Measurements from ENCODE around the gene ACTL7A. TPM values are rescaled to one million over a fixed set of nuclear protein-coding genes. Genes with fewer than 3 reads are reported as not detected.

The ACTL7A gene
- total RNA-seq, 6 donors from 2014 or later, result not detected

DNA sequence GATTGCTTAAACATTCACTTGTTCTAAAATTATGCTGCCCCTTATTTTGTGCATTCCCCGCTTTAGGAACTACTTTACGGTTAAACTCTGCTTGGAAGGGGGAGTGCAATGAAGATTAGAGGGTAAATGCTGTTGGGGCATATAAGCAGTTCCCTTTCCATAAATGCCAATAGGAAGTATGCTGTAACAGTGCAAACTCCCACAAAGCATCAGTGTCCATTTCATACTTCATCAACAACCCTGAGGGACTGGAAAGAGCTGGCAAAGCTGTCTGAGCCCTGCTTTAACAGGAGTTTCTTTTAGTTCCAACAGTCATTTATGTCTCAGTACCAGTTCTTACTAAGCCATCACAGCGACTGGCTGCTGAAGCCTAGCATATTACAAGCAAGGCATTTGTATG lies 1.8 kb downstream of the ACTL7A start:
- no peaks in the 10 kb centered on the region for H3K9me3 ChIP-seq
- DNase-seq, result no peak
- H3K27me3 ChIP-seq, result no peaks in the 10 kb centered on the region
- H3K4me1 ChIP-seq, result no peaks in the 10 kb centered on the region
- H3K36me3 ChIP-seq, result peaks cover 0 to 8% (median 3%) of the 10 kb centered on the region in 4 donors
- no peak overlapping the region for H3K27ac ChIP-seq
- WGBS, 2 donors, result 82 to 95% methylated on average over 3 of the region's 3 CpGs
- TF ChIP-seq, protein P1, sequence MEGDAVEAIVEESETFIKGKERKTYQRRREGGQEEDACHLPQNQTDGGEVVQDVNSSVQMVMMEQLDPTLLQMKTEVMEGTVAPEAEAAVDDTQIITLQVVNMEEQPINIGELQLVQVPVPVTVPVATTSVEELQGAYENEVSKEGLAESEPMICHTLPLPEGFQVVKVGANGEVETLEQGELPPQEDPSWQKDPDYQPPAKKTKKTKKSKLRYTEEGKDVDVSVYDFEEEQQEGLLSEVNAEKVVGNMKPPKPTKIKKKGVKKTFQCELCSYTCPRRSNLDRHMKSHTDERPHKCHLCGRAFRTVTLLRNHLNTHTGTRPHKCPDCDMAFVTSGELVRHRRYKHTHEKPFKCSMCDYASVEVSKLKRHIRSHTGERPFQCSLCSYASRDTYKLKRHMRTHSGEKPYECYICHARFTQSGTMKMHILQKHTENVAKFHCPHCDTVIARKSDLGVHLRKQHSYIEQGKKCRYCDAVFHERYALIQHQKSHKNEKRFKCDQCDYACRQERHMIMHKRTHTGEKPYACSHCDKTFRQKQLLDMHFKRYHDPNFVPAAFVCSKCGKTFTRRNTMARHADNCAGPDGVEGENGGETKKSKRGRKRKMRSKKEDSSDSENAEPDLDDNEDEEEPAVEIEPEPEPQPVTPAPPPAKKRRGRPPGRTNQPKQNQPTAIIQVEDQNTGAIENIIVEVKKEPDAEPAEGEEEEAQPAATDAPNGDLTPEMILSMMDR (IDR thresholded peaks at IDR 0.05), result no peak
- TF ChIP-seq POLR2A (IDR thresholded peaks at IDR 0.05) (no peak), POLR2AphosphoS5 (IDR thresholded peaks at IDR 0.05) (no peak), EP300 (IDR thresholded peaks at IDR 0.05) (no peak)
- no peak overlapping the region for H3K4me3 ChIP-seq
- no peak for ATAC-seq (ENCODE audit: low FRiP score in 2 of 2)

DNA sequence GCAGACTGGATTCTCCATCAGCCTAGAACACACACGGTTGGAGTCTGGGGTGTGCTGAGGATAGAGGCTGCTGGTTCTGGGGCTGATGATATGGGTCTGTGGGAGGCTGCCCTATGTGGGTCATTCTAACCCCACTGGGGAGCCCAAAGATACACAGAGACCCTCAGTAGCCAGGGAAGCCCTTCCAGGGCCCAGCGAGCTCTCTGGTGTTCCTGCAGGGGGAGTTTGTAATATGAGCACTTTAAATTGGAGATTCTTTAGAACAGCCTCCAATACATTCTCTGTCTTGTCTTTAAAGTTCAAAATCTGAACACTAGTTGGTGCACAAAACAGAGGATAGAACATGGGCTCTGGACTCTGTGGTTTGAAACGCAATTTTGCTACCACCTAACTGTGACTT lies 2.4 kb downstream of the ACTL7A start:
- Histone ChIP-seq H3K9me3 (no peaks in the 10 kb centered on the region), H3K36me3 (peaks cover 0 to 14% (median 5%) of the 10 kb centered on the region in 4 donors), H3K4me1 (no peaks in the 10 kb centered on the region), H3K4me3 (no peak overlapping the region), H3K27me3 (no peaks in the 10 kb centered on the region), H3K27ac (no peak overlapping the region)
- TF ChIP-seq, protein P1 (IDR thresholded peaks at IDR 0.05), result no peak
- no peak for TF ChIP-seq POLR2AphosphoS5 (IDR thresholded peaks at IDR 0.05)
- no peak for TF ChIP-seq EP300 (IDR thresholded peaks at IDR 0.05)
- TF ChIP-seq POLR2A (IDR thresholded peaks at IDR 0.05), result no peak
- no peak for DNase-seq
- ATAC-seq (ENCODE audit: low FRiP score in 2 of 2), result no peak
- WGBS, 2 donors, result 86 to 90% methylated on average over 2 to 3 of the region's 3 CpGs

DNA sequence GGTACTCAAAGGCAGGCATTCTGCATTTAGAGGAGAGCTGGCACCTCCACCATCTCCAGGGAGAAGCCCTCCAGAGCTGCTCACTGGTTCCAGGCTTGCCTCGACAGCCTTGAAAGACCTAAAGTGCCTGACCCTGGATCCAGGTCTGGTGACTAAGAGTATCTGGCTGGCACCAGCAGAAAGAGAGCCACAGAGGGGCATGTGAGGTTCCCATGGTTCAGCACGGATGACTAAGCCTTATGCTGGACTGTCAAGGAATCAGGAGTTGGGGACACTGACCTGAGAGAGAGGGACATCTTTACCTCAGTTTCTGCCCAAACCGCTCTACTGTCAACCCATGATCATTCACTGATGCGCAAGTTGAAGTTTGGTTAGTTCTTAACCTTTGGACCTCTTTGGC lies 3.0 kb downstream of the ACTL7A start:
- H3K4me3 ChIP-seq, result no peak overlapping the region
- no peak overlapping the region for H3K27ac ChIP-seq
- TF ChIP-seq POLR2A (IDR thresholded peaks at IDR 0.05), result no peak
- TF ChIP-seq, protein P1 (IDR thresholded peaks at IDR 0.05), result no peak
- TF ChIP-seq POLR2AphosphoS5 (IDR thresholded peaks at IDR 0.05), result no peak
- no peak for TF ChIP-seq EP300 (IDR thresholded peaks at IDR 0.05)
- H3K9me3 ChIP-seq, result no peaks in the 10 kb centered on the region
- DNase-seq (no peak), ATAC-seq (ENCODE audit: low FRiP score in 2 of 2) (no peak)
- no peaks in the 10 kb centered on the region for H3K27me3 ChIP-seq
- H3K4me1 ChIP-seq, result no peaks in the 10 kb centered on the region
- peaks cover 0 to 17% (median 5%) of the 10 kb centered on the region in 4 donors for H3K36me3 ChIP-seq
- WGBS, 2 donors, result 93 to 94% methylated on average over 4 of the region's 4 CpGs

DNA sequence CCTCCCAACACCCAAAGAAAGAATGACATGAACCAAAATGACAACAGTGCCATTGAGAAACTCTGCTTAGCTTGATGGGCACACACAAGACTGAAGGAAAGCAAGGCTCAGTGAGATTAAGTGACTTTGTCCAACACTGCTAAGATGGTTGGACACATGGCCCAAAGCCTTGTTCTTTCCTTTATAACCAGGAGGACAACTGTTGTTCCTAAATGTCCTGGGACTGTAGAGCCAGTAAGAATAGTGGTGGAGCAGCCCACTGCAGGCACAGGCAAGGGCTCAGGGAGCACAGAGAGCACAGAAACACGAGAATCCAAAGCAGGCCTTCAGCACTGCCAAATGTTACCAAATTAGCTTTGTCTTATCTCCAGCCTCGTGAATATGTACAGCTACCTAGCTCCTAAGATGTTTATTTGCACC lies 3.9 kb downstream of the ACTL7A start:
- no peaks in the 10 kb centered on the region for H3K4me1 ChIP-seq
- H3K4me3 ChIP-seq, result no peak overlapping the region
- 91 to 92% methylated on average over 2 of the region's 2 CpGs for WGBS, 2 donors
- DNase-seq (no peak), ATAC-seq (ENCODE audit: low FRiP score in 2 of 2) (no peak)
- H3K27ac ChIP-seq, result no peak overlapping the region
- peaks cover 0 to 25% (median 7%) of the 10 kb centered on the region in 4 donors for H3K36me3 ChIP-seq
- H3K27me3 ChIP-seq, result no peaks in the 10 kb centered on the region
- TF ChIP-seq POLR2AphosphoS5 (IDR thresholded peaks at IDR 0.05) (no peak), EP300 (IDR thresholded peaks at IDR 0.05) (no peak), POLR2A (IDR thresholded peaks at IDR 0.05) (no peak)
- TF ChIP-seq, protein P1 (IDR thresholded peaks at IDR 0.05), result no peak
- H3K9me3 ChIP-seq, result no peaks in the 10 kb centered on the region

DNA sequence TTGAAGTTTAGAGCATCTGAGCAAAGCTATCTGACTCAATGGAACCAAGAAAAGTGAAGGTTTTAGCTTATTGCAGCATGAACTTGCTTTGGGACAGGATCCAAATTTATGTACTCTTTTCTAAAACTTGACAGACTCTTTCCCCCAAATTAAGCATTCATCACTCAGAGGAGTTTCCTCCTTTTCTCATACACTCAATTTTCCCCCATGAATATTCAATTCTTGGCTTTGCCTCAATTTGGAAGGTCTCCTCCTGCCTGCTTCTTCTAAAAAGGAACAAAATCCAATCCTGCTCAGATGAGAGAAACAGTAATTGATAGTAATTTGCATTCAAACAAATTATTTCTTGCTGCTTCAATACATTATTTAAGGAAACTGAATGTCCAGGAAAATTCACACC lies 5.0 kb downstream of the ACTL7A start:
- Histone ChIP-seq H3K4me3 (no peak overlapping the region), H3K9me3 (no peaks in the 10 kb centered on the region), H3K4me1 (no peaks in the 10 kb centered on the region), H3K27ac (no peak overlapping the region), H3K36me3 (peaks cover 5 to 35% (median 16%) of the 10 kb centered on the region in 4 donors), H3K27me3 (no peaks in the 10 kb centered on the region)
- DNase-seq, result no peak
- TF ChIP-seq POLR2AphosphoS5 (IDR thresholded peaks at IDR 0.05) (no peak), POLR2A (IDR thresholded peaks at IDR 0.05) (no peak)
- TF ChIP-seq, protein P1 (IDR thresholded peaks at IDR 0.05), result no peak
- ATAC-seq (ENCODE audit: low FRiP score in 2 of 2), result no peak
